Omental fat pad (tissue), 4 donors: ENCODE measurements around the gene UAP1L1. TPM values are rescaled to one million over a fixed set of nuclear protein-coding genes. Genes with fewer than 3 reads are reported as not detected.

ENCODE experiments used
- ATAC-seq: fragments of 150-250 bp; one replicate; pipeline ENCODE4 v1.9.1; 2016; ENCODE audit warnings: mild to moderate bottlenecking, moderate library complexity; ENCODE audit not compliant: low FRiP score
- DNase-seq: peaks from one replicate; pipeline ENCODE4 v3.0.0-alpha.2; 2019; ENCODE audit warnings: low spot score
- CTCF ChIP-seq, 3 donors: fragments of 450-650 bp; IDR thresholded peaks; one replicate each; pipeline ENCODE4 v1.5.1; 2016 to 2017; ENCODE audit warnings: antibody characterized with exemption in 3 of 3, mild to moderate bottlenecking in 3 of 3, moderate library complexity in 2 of 3
- total RNA-seq, 4 donors: library from RNA; depleted of rRNA; stranded (reverse); fragments of >200 nt; gene quantifications; one replicate each; pipeline ENCODE4 v1.1.0, GENCODE V29; 2016

Gene UAP1L1, protein sequence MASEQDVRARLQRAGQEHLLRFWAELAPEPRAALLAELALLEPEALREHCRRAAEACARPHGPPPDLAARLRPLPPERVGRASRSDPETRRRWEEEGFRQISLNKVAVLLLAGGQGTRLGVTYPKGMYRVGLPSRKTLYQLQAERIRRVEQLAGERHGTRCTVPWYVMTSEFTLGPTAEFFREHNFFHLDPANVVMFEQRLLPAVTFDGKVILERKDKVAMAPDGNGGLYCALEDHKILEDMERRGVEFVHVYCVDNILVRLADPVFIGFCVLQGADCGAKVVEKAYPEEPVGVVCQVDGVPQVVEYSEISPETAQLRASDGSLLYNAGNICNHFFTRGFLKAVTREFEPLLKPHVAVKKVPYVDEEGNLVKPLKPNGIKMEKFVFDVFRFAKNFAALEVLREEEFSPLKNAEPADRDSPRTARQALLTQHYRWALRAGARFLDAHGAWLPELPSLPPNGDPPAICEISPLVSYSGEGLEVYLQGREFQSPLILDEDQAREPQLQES
- total RNA-seq: 10 to 100 TPM in 2 of 4 donors, 1 to 10 TPM in 2; 5.2 to 12.8 (median 9.7) TPM

DNA sequence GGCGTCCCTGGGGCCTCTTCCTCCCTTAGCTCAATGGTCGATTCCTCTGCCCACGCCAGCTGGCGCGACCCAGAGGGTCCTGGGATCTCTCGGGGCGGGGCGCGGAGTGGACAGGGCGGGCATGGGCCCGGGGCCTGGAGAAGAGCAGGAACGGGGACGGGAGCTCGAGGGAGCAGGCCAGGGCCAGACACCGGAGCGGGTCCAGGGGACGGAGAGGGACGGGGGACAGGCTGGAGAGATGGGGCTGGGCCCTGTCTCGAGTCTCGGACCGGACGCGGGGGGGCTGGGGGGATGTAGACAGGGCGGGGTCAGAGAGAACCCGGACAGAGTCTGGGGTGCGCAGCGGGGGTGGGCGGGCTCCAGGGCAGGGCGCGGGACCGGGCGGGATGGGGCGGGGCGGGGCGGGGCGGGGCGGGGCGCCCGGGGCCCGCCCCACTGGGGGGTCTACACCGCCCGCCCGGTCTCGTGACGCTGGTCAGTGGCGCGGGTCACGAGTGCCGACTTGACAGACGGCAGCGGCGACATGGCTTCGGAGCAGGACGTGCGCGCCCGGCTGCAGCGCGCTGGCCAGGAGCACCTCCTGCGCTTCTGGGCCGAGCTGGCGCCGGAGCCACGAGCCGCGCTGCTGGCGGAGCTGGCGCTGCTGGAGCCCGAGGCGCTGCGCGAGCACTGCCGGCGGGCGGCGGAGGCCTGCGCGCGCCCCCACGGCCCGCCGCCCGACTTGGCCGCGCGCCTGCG, at the start of gene UAP1L1:
Gene UAP1L1 (plus strand): TSS at position 508 of the 738 bp plus-strand sequence. CDS start 16 bp downstream, at position 524.
- no peak for TF ChIP-seq CTCF (IDR thresholded peaks at IDR 0.05)
- no peak for DNase-seq
- peak; percentile 34 for ATAC-seq

- no peak for TF ChIP-seq CTCF (IDR thresholded peaks at IDR 0.05)
- ATAC-seq: peak; percentile 17
- no peak for DNase-seq
Observed at GRCh38 chr9:137028263-137029057, 48.9 kb upstream of the UAP1L1 start.

GRCh38 chr9:137029058-137029936, 48.0 kb upstream of the UAP1L1 start:
- peak; percentile 74 for ATAC-seq
- DNase-seq: peak; percentile 74
- TF ChIP-seq CTCF (IDR thresholded peaks at IDR 0.05): peak in 1 of 3 donors; percentile 61

- TF ChIP-seq CTCF (IDR thresholded peaks at IDR 0.05): no peak
- ATAC-seq (no peak), DNase-seq (no peak)
Observed at GRCh38 chr9:137030006-137030405, 47.3 kb upstream of the UAP1L1 start.

DNA sequence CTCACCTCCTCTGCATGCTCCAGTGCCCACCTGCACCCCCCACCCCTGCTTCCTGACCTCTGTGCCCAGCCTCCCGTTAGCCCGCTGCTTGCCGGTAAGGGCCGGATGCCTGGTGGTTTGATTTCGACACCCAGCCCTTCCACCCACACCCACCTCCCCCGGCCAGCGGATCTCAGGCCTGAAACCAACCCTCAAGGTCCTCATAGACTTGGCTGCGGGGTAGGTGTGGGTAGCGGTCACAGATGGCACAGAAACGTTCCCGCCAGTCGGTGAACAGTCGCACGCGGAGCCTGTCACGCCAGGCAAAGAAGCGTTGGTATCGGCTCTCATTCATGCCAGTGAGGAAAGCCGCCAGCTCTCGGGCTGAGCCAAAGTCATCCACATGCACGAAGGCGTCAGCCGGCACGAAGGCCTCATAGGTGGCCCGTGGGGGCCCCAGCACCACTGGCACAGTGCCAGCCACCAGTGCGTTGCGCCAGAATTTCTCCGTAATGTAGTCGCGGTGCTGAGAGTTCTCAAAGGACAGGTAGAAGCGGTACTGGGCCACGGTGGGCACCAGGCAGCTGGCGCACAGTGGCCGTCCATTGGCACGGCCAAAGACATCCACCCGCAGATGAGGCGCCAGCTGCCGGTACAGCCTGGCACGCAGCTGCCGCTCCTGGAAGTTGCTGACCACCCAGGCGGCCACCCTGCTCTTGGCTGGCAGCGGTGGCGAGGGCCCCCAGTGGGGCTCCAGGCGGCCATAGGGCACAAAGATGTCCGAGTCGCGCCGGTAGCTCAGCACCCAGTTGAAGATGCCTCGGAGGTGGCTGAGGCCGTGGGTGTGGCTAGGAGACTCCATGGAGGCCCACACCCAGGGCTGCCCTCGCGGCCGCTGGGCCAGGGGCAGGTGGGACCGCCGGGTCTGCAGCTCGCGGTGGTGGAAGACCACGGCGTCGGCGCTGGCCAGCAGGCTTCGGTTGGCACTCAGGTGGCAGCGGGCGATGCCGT, 46.5 kb upstream of the UAP1L1 start:
- DNase-seq: no peak
- ATAC-seq: no peak
- TF ChIP-seq CTCF (IDR thresholded peaks at IDR 0.05): no peak
